ENCODE results near the gene SLC35D3. TPM values are rescaled to one million over a fixed set of nuclear protein-coding genes. Genes with fewer than 3 reads are reported as not detected.
A peak's percentile ranks its signal among the peaks of the same experiment; 100 is the strongest.

The SLC35D3 gene
- total RNA-seq, 4 donors from 2014 or later = not detected

- DNase-seq = no peak
- Histone ChIP-seq H3K9me3 (no peaks in the 10 kb centered on the region), H3K27ac (no peak overlapping the region), H3K36me3 (no peaks in the 10 kb centered on the region), H3K4me1 (peaks cover 0 to 5% (median 4%) of the 10 kb centered on the region in 3 donors), H3K4me3 (no peak overlapping the region), H3K27me3 (peaks cover 0 to 19% (median 0%) of the 10 kb centered on the region in 4 donors)
- WGBS, 2 donors = 31 to 58% methylated on average over 2 of the region's 2 CpGs
- TF ChIP-seq POLR2A (IDR thresholded peaks at IDR 0.05) = no peak
- no peak for TF ChIP-seq CTCF (IDR thresholded peaks at IDR 0.05)
- intact Hi-C loops (cut with DNase I) = no loop called here
These were observed 41.2 kb downstream of the SLC35D3 start for GRCh38 chr6:136963259-136963658.

GRCh38 chr6:136964398-136964797 is 42.3 kb downstream of the SLC35D3 start:
- WGBS, 2 donors = 79 to 89% methylated on average over 1 of the region's 2 CpGs

GRCh38 chr6:136967876-136968752 is 46.0 kb downstream of the SLC35D3 start:
- no peaks in the 10 kb centered on the region for H3K9me3 ChIP-seq
- no peak for DNase-seq
- peaks cover 0 to 12% (median 5%) of the 10 kb centered on the region in 3 donors for H3K4me1 ChIP-seq
- TF ChIP-seq POLR2A (IDR thresholded peaks at IDR 0.05) = no peak
- peak; percentile 42 to 82 (median 70) for TF ChIP-seq CTCF (IDR thresholded peaks at IDR 0.05)
- H3K36me3 ChIP-seq = no peaks in the 10 kb centered on the region
- H3K4me3 ChIP-seq = no peak overlapping the region
- no peak overlapping the region for H3K27ac ChIP-seq
- WGBS, 2 donors = 46 to 52% methylated on average over 19 of the region's 19 CpGs
- H3K27me3 ChIP-seq = peaks cover 0 to 7% (median 0%) of the 10 kb centered on the region in 4 donors
- intact Hi-C loops (cut with DNase I) = no loop called here

More at GRCh38 chr6:136964398-136964797, 42.3 kb downstream of the SLC35D3 start:
- no peak overlapping the region for H3K4me3 ChIP-seq
- H3K27ac ChIP-seq = no peak overlapping the region
- no peaks in the 10 kb centered on the region for H3K36me3 ChIP-seq
- no peaks in the 10 kb centered on the region for H3K9me3 ChIP-seq
- DNase-seq = no peak
- peaks cover 0 to 9% (median 5%) of the 10 kb centered on the region in 3 donors for H3K4me1 ChIP-seq
- H3K27me3 ChIP-seq = peaks cover 0 to 10% (median 0%) of the 10 kb centered on the region in 4 donors
- intact Hi-C loops (cut with DNase I) = no loop called here
- no peak for TF ChIP-seq POLR2A (IDR thresholded peaks at IDR 0.05)
- TF ChIP-seq CTCF (IDR thresholded peaks at IDR 0.05) = no peak

- Histone ChIP-seq H3K27me3 (peaks cover 0 to 7% (median 0%) of the 10 kb centered on the region in 4 donors), H3K27ac (no peak overlapping the region), H3K36me3 (no peaks in the 10 kb centered on the region), H3K4me3 (no peak overlapping the region), H3K9me3 (no peaks in the 10 kb centered on the region), H3K4me1 (peaks cover 0 to 12% (median 5%) of the 10 kb centered on the region in 3 donors)
- TF ChIP-seq CTCF (IDR thresholded peaks at IDR 0.05) = no peak
- TF ChIP-seq POLR2A (IDR thresholded peaks at IDR 0.05) = no peak
- intact Hi-C loops (cut with DNase I) = no loop called here
- DNase-seq = no peak
- 61 to 80% methylated on average over 2 to 4 of the region's 7 CpGs for WGBS, 2 donors
These were observed 46.7 kb downstream of the SLC35D3 start for GRCh38 chr6:136968837-136969236.

GRCh38 chr6:136969433-136969832 is 47.3 kb downstream of the SLC35D3 start:
- Histone ChIP-seq H3K9me3 (no peaks in the 10 kb centered on the region), H3K27me3 (peaks cover 0 to 7% (median 0%) of the 10 kb centered on the region in 4 donors), H3K36me3 (no peaks in the 10 kb centered on the region), H3K4me1 (peaks cover 0 to 12% (median 5%) of the 10 kb centered on the region in 3 donors), H3K4me3 (no peak overlapping the region), H3K27ac (no peak overlapping the region)
- DNase-seq = no peak
- 63 to 73% methylated on average over 3 to 5 of the region's 5 CpGs for WGBS, 2 donors
- intact Hi-C loops (cut with DNase I) = no loop called here
- no peak for TF ChIP-seq CTCF (IDR thresholded peaks at IDR 0.05)
- TF ChIP-seq POLR2A (IDR thresholded peaks at IDR 0.05) = no peak

All from esophagus squamous epithelium (tissue), 5 donors.